ENCODE measurements around the gene SCCPDH.
"Not testable (repeated sequence)": the region's sequence is repeated elsewhere in the genome, so short reads cannot be mapped to it uniquely, and the experiment has no call there.

SCCPDH gene

GRCh38 chr1:246708166-246708565, 16.0 kb upstream of the SCCPDH start:
- TF ChIP-seq CTCF (IDR thresholded peaks at IDR 0.05; ENCODE audit: insufficient read depth, low read depth, low read length, missing control alignments) = no peak
- no peak for DNase-seq (ENCODE audit: low read depth)
- H3K4me3 ChIP-seq (ENCODE audit: low read depth, low read length) = no peak overlapping the region

- TF ChIP-seq CTCF (IDR thresholded peaks at IDR 0.05; ENCODE audit: insufficient read depth, low read depth, low read length, missing control alignments) = no peak
- no peak for DNase-seq (ENCODE audit: low read depth)
- H3K4me3 ChIP-seq (ENCODE audit: low read depth, low read length) = no peak overlapping the region
Observed at GRCh38 chr1:246709196-246709595, 15.0 kb upstream of the SCCPDH start.

GRCh38 chr1:246709835-246710234, 14.4 kb upstream of the SCCPDH start:
- no peak for DNase-seq (ENCODE audit: low read depth)
- TF ChIP-seq CTCF (IDR thresholded peaks at IDR 0.05; ENCODE audit: insufficient read depth, low read depth, low read length, missing control alignments) = no peak
- H3K4me3 ChIP-seq (ENCODE audit: low read depth, low read length) = no peak overlapping the region

- no peak overlapping the region for H3K4me3 ChIP-seq (ENCODE audit: low read depth, low read length)
- TF ChIP-seq CTCF (IDR thresholded peaks at IDR 0.05; ENCODE audit: insufficient read depth, low read depth, low read length, missing control alignments) = no peak
- no peak for DNase-seq (ENCODE audit: low read depth)
Observed at GRCh38 chr1:246711548-246712003, 12.6 kb upstream of the SCCPDH start.

GRCh38 chr1:246712428-246712827, 11.8 kb upstream of the SCCPDH start:
- not testable (repeated sequence) for H3K4me3 ChIP-seq (ENCODE audit: low read depth, low read length); DNase-seq (ENCODE audit: low read depth)

- not testable (repeated sequence) for H3K4me3 ChIP-seq (ENCODE audit: low read depth, low read length); DNase-seq (ENCODE audit: low read depth)
Observed at GRCh38 chr1:246719361-246719760, 4.8 kb upstream of the SCCPDH start.

GRCh38 chr1:246720814-246721213, 3.4 kb upstream of the SCCPDH start:
- not testable (repeated sequence) for DNase-seq (ENCODE audit: low read depth); H3K4me3 ChIP-seq (ENCODE audit: low read depth, low read length)

GRCh38 chr1:246722720-246723119, 1.5 kb upstream of the SCCPDH start:
- DNase-seq (ENCODE audit: low read depth) = no peak
- H3K4me3 ChIP-seq (ENCODE audit: low read depth, low read length) = no peak overlapping the region
- no peak for TF ChIP-seq CTCF (IDR thresholded peaks at IDR 0.05; ENCODE audit: insufficient read depth, low read depth, low read length, missing control alignments)

GRCh38 chr1:246724731-246725095, 504 bp downstream of the SCCPDH start:
- peak overlapping the region; percentile 65 for H3K4me3 ChIP-seq (ENCODE audit: low read depth, low read length)
- peak; percentile 19 for DNase-seq (ENCODE audit: low read depth)
- no peak for TF ChIP-seq CTCF (IDR thresholded peaks at IDR 0.05; ENCODE audit: insufficient read depth, low read depth, low read length, missing control alignments)
